GM12892 (cell line): ENCODE data around the gene PARD3.
"Not testable (repeated sequence)": the region's sequence is repeated elsewhere in the genome, so short reads cannot be mapped to it uniquely, and the experiment has no call there.

Source experiments
- POLR2A ChIP-seq: IDR thresholded peaks from 2 replicates; pipeline ENCODE4 v1.6.1; 2011; ENCODE audit warnings: low read depth, low read length, control low read depth
- POLR2AphosphoS5 ChIP-seq: IDR thresholded peaks from 2 replicates; pipeline ENCODE4 v1.6.1; 2011; ENCODE audit warnings: low read depth, low read length, control low read depth
- TAF1 ChIP-seq: IDR thresholded peaks from 2 replicates; pipeline ENCODE4 v1.6.1; 2011; ENCODE audit warnings: low read depth, mild to moderate bottlenecking, control low read depth, low read length, borderline replicate concordance

DNA sequence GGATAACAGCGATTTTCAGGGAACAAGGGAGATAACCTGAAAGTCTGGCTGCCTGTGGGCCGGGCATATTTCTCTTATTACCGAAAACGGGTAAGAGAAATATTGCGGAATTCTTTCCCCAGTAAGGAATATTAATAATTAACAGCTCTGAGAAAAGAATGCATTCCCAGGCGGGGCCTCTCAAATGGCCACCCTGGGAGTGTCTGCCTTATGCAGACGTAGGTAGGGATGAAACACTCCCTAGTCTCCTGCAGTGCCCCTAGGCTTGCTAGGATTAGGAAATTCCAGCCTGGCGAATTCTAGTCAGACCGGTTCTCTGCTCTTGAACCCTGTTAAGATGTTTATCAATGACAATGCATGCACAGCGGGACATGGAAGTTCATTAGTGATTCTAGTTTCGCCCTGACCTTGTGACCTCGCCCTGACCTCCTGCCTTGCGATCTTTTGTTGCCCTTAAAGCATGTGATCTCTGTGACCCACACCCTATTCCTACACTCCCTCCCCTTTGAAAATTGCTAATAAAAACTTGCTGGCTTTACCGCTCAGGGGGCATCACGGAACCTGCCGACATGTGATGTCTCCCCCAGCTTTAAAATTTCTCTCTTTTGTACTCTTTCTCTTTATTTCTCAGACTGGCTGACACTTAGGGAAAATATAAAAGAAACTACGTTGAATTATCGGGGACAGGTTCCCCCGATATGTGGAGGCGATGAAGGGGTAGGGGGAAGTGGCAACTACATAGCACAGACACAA lies 387.8 kb downstream of the PARD3 start:
- not testable (repeated sequence) for TF ChIP-seq POLR2A, TAF1, POLR2AphosphoS5
